Islet of Langerhans (tissue), 1 donor: ENCODE results near the gene SPANXB1.
"Not testable (repeated sequence)": the region's sequence is repeated elsewhere in the genome, so short reads cannot be mapped to it uniquely, and the experiment has no call there.

Experiments
- FAIRE-seq: peaks from one replicate; lab custom pipeline; 2011; peaks lifted over from hg19 to GRCh38; lab: Jason Lieb, UNC

SPANXB1 gene, protein sequence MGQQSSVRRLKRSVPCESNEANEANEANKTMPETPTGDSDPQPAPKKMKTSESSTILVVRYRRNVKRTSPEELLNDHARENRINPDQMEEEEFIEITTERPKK

DNA sequence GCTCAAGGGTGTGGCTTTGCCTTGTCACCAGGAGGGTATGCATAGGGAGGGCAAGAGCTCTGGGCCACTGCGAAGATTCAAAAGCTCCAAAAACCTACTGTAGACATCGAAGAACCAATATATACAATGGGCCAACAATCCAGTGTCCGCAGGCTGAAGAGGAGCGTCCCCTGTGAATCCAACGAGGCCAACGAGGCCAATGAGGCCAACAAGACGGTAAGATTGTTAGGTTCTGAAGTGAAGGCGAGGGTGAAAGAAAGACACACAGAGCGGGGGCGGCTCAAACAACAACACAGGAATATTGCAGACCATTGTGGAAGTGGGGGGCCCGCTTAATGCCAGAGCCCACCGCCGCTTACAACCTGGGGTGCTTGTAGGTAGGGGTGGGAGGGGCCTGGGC, at the start of gene SPANXB1:
TSS of gene SPANXB1 (plus strand) at position 27 of the 400 bp plus-strand sequence. CDS start at position 127, 100 bp downstream.
- FAIRE-seq, result not testable (repeated sequence)

DNA sequence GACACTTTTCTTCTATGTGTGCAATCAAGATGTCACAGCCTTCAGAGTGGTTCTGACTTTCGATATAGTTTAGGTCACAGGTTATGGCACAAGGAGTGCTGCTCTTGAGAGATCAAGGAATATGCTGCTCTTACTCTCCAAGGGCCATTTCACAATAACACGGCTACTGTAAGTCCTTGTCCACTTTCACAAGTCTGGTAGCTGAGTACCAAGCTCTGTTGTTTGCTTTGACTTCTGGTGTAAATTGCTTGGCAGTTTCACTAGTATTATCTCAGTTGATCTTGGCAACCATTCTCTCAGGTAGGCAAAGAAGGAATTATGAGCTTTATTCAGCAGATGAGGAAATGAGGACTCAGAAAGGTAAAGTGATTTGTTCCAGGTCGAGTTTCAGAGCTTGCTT, 35.4 kb upstream of the SPANXB1 start:
- no peak for FAIRE-seq

DNA sequence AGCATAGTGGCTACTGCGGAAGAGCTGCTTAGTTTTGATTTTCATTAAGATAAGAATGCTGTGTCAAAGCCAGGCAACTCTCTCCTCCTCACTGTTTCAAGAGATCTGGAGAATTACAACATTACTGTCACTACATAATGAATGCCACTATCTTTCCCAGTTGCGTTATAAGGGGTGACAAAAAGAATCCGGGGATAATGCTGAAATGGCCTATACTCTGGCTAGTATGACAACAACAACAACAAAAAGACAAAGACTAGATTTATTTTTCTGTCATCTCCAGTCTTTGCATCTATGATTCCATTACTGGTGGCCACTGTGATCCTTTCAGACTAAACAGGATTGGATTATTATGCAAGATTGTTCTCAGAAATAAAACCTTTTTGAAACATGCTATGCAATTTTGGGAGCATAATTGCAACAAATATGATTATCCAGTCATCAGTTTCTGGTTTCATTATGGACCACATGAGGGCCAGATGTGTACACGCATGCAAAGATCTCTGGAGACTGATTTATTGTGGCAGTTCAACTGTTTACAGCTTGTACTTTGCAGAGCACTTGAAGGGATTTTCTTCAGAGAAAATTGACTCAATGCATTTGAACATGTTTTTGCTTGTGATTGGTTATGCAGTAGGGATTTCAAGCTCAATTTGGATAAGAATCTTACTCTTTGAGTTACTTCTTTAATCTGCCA, 31.1 kb upstream of the SPANXB1 start:
- FAIRE-seq, result no peak

DNA sequence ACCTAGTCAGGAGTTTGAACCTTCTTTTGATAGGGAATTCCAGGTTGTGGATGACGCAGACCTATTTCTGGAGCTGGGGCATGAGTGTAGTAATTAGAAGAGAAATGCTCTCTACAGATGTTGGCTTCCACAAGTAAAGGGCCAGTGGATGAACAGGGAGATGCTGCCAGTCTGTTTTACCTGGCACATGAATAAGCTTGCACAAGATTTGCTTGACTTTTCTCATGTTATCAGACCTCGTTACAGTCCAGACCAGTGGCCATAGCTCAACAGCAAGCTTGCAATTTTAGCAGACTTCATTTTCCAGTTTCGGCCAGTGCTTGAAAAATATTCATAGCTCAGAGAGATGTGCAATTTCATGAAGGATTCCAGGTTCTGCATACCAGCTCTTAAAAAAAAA, 26.9 kb upstream of the SPANXB1 start:
- no peak for FAIRE-seq

DNA sequence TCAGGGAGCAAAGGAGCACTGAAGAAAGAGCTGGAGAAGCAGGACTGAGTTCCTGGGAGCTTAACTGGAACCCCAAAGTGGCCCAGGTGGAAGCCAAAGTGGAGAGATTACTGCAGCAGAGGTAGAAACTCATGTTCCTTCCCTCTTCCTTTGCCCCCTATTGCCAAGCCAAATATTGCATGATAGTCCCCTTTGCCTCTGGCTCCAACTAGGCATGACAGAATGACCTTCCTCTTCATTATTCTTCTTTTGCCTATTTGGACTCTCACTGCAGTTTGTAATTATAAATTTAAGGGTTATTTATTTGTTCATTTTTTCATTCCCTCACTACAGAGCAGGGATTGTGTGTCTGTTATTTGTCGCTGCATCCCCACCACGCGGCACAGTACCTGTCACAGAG, 22.1 kb upstream of the SPANXB1 start:
- FAIRE-seq, result no peak

DNA sequence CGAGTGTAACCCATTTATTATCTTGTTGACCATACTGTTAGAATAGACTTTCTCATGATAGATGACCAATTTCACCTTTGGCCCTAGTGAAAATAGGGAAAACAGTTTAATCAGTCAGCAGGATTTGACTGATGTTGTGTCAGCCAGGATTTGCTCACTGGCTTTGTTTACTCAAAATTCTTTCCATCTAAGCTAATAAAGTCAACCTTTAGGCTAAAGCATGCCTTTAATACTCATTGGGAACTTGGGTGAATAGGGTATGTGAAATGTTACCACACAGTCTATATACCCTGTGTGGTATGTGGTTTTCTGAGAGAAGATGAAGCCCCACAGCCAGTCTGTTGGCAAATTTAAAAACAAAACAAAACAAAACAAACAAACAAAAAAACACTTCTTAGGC, 18.7 kb upstream of the SPANXB1 start:
- FAIRE-seq, result no peak

DNA sequence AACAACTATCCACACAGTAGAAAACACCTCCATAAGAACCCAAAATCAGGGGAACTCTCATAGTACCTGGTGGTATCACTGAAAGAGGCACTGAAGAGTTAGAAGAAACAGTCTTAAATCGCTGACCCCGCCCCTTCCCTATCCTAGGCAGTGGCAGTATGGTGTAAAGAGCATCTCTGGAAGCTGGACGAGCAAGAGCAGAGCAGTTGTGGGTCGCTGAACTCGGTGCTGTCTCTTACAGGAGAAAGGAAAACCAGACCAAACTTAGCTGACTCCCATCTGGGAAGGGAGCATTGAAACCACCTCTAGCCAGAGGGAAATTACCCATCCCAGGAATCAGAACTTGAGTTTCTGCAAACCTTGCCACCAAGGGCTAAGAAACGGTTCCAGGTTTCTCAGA, 2.8 kb downstream of the SPANXB1 start:
- not testable (repeated sequence) for FAIRE-seq

DNA sequence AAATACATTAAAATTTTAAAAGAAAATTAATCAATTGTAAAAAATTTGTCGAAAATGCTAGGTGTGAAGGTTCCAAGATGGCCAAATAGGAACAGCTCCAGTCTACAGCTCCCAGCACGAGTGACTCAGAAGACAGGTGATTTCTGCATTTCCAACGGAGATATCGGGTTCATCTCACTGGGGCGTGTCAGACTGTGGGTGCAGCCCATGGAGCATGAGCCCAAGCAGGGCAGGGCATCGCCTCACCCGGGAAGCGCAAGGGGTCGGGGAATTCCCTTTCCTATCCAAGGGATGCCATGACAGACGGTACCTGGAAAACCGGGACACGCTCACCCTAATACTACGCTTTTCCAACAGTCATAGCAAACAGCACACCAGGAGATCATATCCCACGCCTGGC, 41.9 kb downstream of the SPANXB1 start:
- FAIRE-seq, result not testable (repeated sequence)

DNA sequence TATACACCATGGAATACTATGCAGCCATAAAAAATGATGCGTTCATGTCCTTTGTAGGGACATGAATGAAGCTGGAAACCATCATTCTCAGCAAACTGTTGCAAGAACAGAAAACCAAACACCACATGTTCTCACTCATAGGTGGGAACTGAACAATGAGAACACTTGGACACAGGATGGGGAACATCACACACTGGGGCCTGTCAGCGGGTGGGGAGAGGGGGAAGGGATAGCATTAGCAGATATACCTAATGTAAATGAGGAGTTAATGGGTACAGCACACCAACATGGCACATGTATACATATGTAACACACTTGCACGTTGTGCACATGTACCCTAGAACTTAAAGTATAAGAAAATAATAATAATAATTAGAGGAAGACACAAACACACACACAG, 47.5 kb downstream of the SPANXB1 start:
- FAIRE-seq, result not testable (repeated sequence)

DNA sequence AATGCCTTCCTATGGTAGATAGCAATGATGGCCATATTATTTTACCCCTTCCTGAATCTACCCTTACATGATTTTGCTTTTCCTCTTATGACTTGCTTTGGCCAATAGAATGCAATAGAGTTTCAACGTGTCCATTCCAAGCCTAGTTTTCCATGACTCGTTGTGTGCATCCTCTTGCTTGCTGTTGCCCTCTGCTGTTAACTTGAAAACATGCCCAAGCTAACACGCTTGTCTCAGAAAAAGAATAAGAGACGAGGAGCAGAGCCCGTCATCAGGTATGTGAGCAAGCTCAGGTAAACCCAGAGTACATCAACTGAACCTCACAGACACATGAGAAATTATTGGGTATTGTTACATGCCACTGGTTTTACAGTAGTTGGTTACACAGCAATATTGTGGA, 49.7 kb downstream of the SPANXB1 start:
- FAIRE-seq, result not testable (repeated sequence)
